HT-29 (cell line): Measurements from ENCODE around the gene SLC35A5. TPM values are rescaled to one million over a fixed set of nuclear protein-coding genes. Genes with fewer than 3 reads are reported as not detected.

Experiments
- DNase-seq: peaks from one replicate; pipeline ENCODE4 v3.0.0-alpha.2; 2015; ENCODE audit warnings: low spot score
- total RNA-seq: library from RNA; depleted of rRNA; stranded (reverse); fragments of >200 nt; shearing (Covaris generic); gene quantifications from 2 replicates; pipeline ENCODE4 v1.2.3, GENCODE V29; 2014; rRNA removed

The SLC35A5 gene
- total RNA-seq, 1 experiment from 2014 or later = 14.8 TPM

DNA sequence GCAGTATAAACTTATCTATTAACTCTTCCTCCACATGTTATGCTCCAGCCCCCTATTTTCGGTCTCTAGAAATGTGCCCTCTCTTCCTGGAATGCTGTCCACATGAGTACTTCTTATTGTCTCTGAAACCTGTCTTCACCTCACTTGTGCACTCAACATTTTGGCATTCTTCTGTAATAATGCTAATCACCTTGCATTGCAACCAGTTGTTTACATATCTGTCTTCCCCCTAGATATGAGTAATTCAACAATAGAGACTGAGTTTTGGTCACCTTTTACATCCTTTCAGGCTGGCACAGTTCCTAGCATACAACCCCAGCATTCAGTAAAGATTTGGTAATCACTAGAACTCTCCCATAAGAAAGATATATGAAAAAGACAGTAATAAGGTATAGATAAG lies 61.9 kb downstream of the SLC35A5 start:
- DNase-seq = no peak

DNA sequence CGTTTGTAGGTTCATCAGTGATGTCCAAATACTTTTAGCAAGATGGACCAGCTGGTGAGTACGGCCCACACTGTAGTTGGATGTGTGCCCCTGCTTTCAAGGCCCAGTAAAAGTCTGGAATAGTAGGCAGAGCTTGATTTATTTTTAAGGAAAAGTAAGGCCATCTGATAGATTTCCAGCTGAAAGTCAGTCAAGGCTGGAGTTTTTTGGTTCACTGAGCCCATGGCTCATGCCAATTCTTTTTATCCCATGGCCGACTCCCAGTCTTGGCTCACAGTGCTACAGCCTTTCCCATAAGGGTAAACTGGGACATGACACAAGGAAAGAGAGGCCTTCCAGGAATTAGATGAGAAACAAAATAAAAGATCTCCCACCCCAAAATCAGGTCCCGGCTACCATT lies 65.6 kb downstream of the SLC35A5 start:
- no peak for DNase-seq

DNA sequence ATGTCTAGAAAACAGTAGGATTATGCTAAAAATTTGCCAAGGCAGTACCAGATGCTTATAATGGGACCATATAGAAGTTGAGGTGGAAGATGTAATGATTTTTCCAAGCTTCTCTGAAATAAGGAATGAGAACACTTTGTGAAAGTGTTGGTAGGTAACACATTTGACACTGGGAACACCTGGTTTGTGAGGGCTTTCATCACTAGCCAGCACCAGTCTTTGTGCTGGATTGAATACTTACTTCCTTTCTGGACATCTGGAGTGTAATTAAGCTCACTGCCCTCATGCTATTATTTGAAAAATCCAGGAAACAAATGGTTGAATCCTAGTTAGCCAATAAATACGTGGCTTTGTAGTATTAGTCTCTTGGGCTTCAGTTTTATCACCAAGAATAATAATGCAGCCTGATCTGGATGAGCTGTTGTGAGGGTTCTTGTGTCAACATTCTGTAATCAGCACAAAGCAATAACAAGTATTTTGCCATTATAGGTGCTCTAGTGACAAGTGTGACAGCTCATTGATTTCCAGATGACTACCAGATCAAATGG lies 66.1 kb downstream of the SLC35A5 start:
- DNase-seq = no peak

DNA sequence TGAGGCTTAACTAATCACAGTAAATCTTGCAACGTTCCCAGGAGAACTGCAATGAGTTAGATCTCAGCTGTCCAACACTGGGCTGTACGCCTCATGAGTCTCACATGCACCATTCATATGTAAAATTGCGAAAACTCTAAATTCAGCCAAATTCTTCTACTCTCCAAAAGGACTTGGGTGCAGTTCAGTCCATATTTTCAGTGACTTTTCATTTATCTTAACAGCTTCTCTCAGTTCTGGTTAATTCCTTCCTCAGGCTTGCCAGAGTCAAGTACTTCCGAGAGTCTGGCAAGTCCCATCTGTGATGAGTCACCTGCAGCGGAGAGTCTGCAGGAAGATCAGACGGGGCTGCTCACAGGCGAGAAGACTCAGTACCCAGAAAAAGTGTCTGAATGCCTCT lies 67.6 kb downstream of the SLC35A5 start:
- peak; percentile 30 for DNase-seq

DNA sequence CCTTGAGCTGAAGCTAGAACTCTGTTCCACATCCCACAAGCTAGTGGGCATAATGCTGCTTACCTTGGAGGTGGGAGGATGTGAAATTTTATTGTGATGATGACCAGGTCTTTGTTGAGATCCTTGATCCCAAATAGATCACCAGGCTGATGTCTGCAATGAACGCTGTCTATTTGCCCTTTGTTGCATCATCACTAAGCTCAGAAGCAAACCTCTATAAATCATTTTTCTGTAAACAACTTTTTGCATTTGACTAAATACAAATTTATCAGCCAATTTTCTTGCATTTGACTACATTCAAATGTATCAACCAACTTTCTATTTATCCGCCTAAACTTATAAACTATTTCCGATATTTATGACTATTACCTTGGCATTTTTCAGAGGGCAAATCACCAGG lies 69.4 kb downstream of the SLC35A5 start:
- DNase-seq = no peak

DNA sequence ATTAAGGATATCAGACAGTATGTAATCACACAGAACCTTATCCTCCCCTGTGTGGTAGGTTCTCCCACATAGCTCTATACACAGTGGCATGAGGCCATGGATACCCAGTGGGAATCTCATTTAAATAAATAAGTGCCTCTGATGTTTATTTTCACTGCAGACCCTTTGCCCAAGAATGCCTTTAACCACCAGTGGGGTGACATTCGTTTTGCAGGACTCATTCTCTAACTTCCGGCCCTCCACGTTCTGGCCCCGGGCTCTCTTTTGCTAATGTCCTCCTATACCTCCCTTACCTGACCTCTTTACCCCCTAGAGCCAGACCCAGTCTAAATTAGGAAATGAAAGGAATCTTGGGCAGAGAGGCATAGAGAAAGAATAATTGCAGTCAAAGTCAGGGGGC lies 70.8 kb downstream of the SLC35A5 start:
- DNase-seq = no peak

DNA sequence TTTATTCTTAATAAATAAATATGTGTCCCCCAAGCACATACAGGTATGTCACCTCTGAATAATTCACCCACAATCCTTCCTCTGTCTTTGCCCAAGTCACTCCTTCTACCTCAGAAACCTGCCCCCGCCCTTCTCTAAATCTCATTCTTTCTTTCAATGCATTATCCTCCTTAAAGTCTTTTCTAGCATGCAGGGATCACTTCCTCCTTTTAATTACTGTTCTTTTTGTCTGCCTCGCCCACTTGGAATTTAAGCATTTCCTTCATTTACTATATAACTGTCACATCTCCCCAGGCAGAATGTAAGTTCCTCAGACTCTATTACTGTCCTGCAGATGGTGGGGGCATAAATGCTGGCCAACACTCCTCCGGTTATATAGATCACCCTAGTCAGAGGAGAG lies 71.3 kb downstream of the SLC35A5 start:
- no peak for DNase-seq

DNA sequence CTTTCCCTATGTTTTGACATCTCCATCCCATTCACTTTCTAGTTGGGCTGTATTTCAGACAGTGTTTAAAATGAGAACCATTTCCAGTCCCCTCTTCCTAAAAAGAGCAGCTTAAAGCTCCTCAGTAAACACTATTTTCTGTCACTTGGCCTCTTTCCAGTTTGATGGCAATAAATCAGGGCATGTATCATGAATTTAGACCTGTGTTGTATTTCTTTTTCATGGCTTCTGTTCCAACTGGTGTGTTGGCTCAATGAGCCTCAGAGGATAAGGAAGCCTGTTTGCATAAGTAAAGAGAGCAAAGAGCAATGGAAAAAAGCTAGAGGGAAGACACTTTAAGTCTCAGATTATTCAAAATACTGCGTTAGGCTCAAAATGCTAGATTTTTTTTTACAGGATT lies 71.9 kb downstream of the SLC35A5 start:
- DNase-seq = no peak

DNA sequence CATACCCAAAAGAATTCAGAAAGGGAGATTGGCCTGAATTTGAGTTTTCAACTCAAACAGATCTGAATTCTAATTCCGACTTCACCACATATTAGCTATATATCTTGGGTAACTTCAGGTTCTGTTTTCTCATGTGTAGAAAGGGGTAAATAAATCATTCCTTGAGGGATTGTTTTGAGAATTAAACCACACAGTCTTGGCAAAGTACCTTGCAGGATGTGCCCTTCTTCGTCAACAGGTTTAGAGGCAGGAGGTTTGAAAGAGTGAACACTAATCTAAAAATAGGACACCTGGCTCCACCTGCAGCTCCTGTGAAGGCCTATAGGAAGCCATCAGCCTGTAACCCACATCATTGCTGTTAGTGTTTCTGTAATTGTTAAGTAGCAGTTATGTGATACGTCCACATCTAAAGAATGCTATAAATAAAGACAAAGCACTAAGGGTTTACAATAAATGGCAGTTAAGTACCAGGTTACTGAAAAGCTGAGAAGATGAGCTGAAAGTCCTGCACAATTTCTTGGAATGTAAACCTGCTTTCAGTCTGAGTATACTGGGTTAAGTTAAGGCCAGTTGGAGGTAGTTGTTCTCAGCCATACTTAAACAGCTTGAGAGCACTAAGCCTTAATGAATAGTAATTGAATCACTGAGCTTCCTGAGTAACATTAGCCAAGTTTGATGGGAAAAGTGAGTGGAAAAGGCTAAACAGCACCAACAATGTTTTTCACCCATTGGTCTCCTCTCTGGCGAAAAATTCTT lies 73.1 kb downstream of the SLC35A5 start:
- no peak for DNase-seq

Other genes starting within 250 kb of the SLC35A5 start
- 0.39 and 0.71 TPM in 2 replicates for gene CD200, start 228.9 kb upstream of the SLC35A5 start, total RNA-seq
- gene BTLA, start 62.6 kb upstream of the SLC35A5 start, total RNA-seq = not detected in 2 replicates
- 92.1 and 103 TPM in 2 replicates for gene ATG3, start 83 bp upstream of the SLC35A5 start, total RNA-seq
- 0.29 and 0.41 TPM in 2 replicates for gene CCDC80, start 79.1 kb downstream of the SLC35A5 start, total RNA-seq